ENCODE measurements around the gene THAP12. TPM values are rescaled to one million over a fixed set of nuclear protein-coding genes. Genes with fewer than 3 reads are reported as not detected.

THAP12 gene
- total and polyA plus RNA-seq, 10 of the 15 experiments (the other 5 are each of a cell fraction or from before 2014, with no cell fraction given) = 12.6 to 45.6 (median 22.3) TPM

GRCh38 chr11:76426660-76427059 is 45.7 kb upstream of the THAP12 start:
- no peak overlapping the region for H3K27ac ChIP-seq (ENCODE audit: control insufficient read depth, insufficient read depth)
- TF ChIP-seq CREB1 (IDR thresholded peaks at IDR 0.05; ENCODE audit: low read depth) (no peak), CHD1 (IDR thresholded peaks at IDR 0.05; ENCODE audit: low read depth, low read length) (no peak), IKZF2 (IDR thresholded peaks at IDR 0.05) (no peak)
- DNase-seq (ENCODE audit: low read depth, low spot score) (no peak), ATAC-seq (no peak), FAIRE-seq (no peak)
- H3K4me1 ChIP-seq (ENCODE audit: control insufficient read depth, insufficient read depth, low read length) = peaks cover 11% of the 10 kb centered on the region
- H3K4me3 ChIP-seq = no peak overlapping the region
- no peaks in the 10 kb centered on the region for H3K79me2 ChIP-seq (ENCODE audit: control insufficient read depth, insufficient read depth, low read length)
- CTCF ChIA-PET = interaction anchor here (1.6 kb wide), 1 partner anchor 16 kb away, joined by 4 read pairs; no protein-coding TSS in a partner anchor
- in situ Hi-C loops (cut with MboI) (no loop called here), intact Hi-C loops (cut with micrococcal nuclease; ENCODE audit: unreplicated experiment) (no loop called here)
- H3K27me3 ChIP-seq (replicated peaks in 1 of 2; ENCODE audit: control insufficient read depth in 2 of 2, insufficient read depth in 2 of 2, low read length in 1 of 2) = no peaks in the 10 kb centered on the region
- RAD21 ChIA-PET (ENCODE audit: unreplicated experiment) = no interaction called here
- POLR2A ChIA-PET = interaction anchor here (0.6 kb wide), 1 partner anchor 76 kb away, joined by 3 read pairs; no protein-coding TSS in a partner anchor
- SMC1A ChIA-PET (ENCODE audit: uncharacterized antibody, unreplicated experiment) = no interaction called here
- H3K9ac ChIP-seq (ENCODE audit: control insufficient read depth, insufficient read depth, low read length) = no peak overlapping the region
- no TSS peak for BruUV-seq (replicated peaks)
- H4K20me1 ChIP-seq (ENCODE audit: control insufficient read depth, insufficient read depth) = no peaks in the 10 kb centered on the region
- H3K4me2 ChIP-seq (ENCODE audit: control insufficient read depth, insufficient read depth) = no peak overlapping the region
- no peak overlapping the region for H2AFZ ChIP-seq (ENCODE audit: control insufficient read depth, low read depth, low read length)
- no peaks in the 10 kb centered on the region for H3K36me3 ChIP-seq (ENCODE audit: control insufficient read depth in 2 of 2, insufficient read depth in 2 of 2, low read length in 1 of 2)
- no peaks in the 10 kb centered on the region for H3K9me3 ChIP-seq (replicated peaks; ENCODE audit: control insufficient read depth, insufficient read depth, low read length)

- SMC1A ChIA-PET (ENCODE audit: uncharacterized antibody, unreplicated experiment) = interaction anchor here (0.7 to 2.3 kb wide), 6 partner anchors 11 to 37 kb away, joined by 3 to 9 read pairs (median 4); no protein-coding TSS in a partner anchor
- FAIRE-seq (no peak), ATAC-seq (peak; percentile 88), DNase-seq (ENCODE audit: low read depth, low spot score) (no peak)
- POLR2A ChIA-PET = interaction anchor here (1.3 kb wide), 1 partner anchor 18 kb away, joined by 4 read pairs; no protein-coding TSS in a partner anchor
- Histone ChIP-seq H3K4me2 (ENCODE audit: control insufficient read depth, insufficient read depth) (peak overlapping the region; percentile 44), H3K79me2 (ENCODE audit: control insufficient read depth, insufficient read depth, low read length) (no peaks in the 10 kb centered on the region), H3K9ac (ENCODE audit: control insufficient read depth, insufficient read depth, low read length) (no peak overlapping the region), H3K27me3 (replicated peaks in 1 of 2; ENCODE audit: control insufficient read depth in 2 of 2, insufficient read depth in 2 of 2, low read length in 1 of 2) (no peaks in the 10 kb centered on the region), H3K27ac (ENCODE audit: control insufficient read depth, insufficient read depth) (no peak overlapping the region), H3K36me3 (ENCODE audit: control insufficient read depth in 2 of 2, insufficient read depth in 2 of 2, low read length in 1 of 2) (no peaks in the 10 kb centered on the region), H3K9me3 (replicated peaks; ENCODE audit: control insufficient read depth, insufficient read depth, low read length) (no peaks in the 10 kb centered on the region), H3K4me3 (no peak overlapping the region), H4K20me1 (ENCODE audit: control insufficient read depth, insufficient read depth) (no peaks in the 10 kb centered on the region), H3K4me1 (ENCODE audit: control insufficient read depth, insufficient read depth, low read length) (peaks cover 11% of the 10 kb centered on the region), H2AFZ (ENCODE audit: control insufficient read depth, low read depth, low read length) (peak overlapping the region; percentile 9; the same call in 1 of the 2 replicates)
- in situ Hi-C loops (cut with MboI) = no loop called here
- CTCF ChIA-PET = interaction anchor here (0.7 to 1.9 kb wide), 6 partner anchors 9 to 106 kb away, joined by 3 to 8 read pairs (median 3); partner anchors contain the start of gene EMSY
- RAD21 ChIA-PET (ENCODE audit: unreplicated experiment) = interaction anchor here (0.9 to 1.5 kb wide), 8 partner anchors 12 to 87 kb away, joined by 3 to 5 read pairs (median 3); partner anchors contain the start of gene EMSY
- BruUV-seq (replicated peaks) = no TSS peak
- 49% methylated on average over 2 of the region's 2 CpGs for WGBS (ENCODE audit: insufficient coverage, insufficient replicate concordance, low lambda C conversion rate, missing lambda C conversion rate)
- intact Hi-C loops (cut with micrococcal nuclease; ENCODE audit: unreplicated experiment) = no loop called here
- no peak for TF ChIP-seq ELK1 (IDR thresholded peaks at IDR 0.05; ENCODE audit: low read depth, low read length)
- TF ChIP-seq ATF7 (IDR thresholded peaks at IDR 0.05; ENCODE audit: low read depth) = no peak
- TF ChIP-seq EED (IDR thresholded peaks at IDR 0.05; ENCODE audit: low read depth) = no peak
- TF ChIP-seq RB1 (IDR thresholded peaks at IDR 0.05; ENCODE audit: borderline replicate concordance) = no peak
- no peak for TF ChIP-seq MTA3 (IDR thresholded peaks at IDR 0.05; ENCODE audit: borderline replicate concordance, low read length)
- no peak for TF ChIP-seq MAX (IDR thresholded peaks at IDR 0.05; ENCODE audit: low read depth, low read length)
- no peak for TF ChIP-seq BCLAF1 (IDR thresholded peaks at IDR 0.05)
- no peak for TF ChIP-seq POLR2AphosphoS2 (IDR thresholded peaks at IDR 0.05; ENCODE audit: low read depth, low read length)
Measured at GRCh38 chr11:76424891-76425290, 44.0 kb upstream of the THAP12 start.

Measured in GM12878 (cell line).